Measurements from ENCODE around the gene KRT81.

KRT81 gene

GRCh38 chr12:52314511-52314910 lies 23.2 kb upstream of the KRT81 start:
- DNase-seq: no peak
- Histone ChIP-seq H3K36me3 (ENCODE audit: control insufficient read depth in 1 of 2, insufficient read depth in 2 of 2, low read length in 2 of 2) (no peaks in the 10 kb centered on the region), H3K27ac (ENCODE audit: low read depth, low read length) (no peak overlapping the region), H4K91ac (ENCODE audit: low read depth, low read length) (no peak overlapping the region), H2BK12ac (ENCODE audit: low read length) (no peak overlapping the region), H3K9ac (ENCODE audit: low read length) (no peak overlapping the region), H3K4ac (ENCODE audit: low read depth, low read length) (no peak overlapping the region), H3K4me3 (ENCODE audit: low read depth, low read length) (no peak overlapping the region), H3K4me2 (ENCODE audit: low read length) (no peak overlapping the region), H2BK120ac (ENCODE audit: insufficient read depth, low read length, poor library complexity) (no peak overlapping the region), H3K79me2 (ENCODE audit: control insufficient read depth, insufficient read depth, low read length, poor library complexity) (no peaks in the 10 kb centered on the region), H3K18ac (ENCODE audit: low read length) (no peak overlapping the region), H3K79me1 (ENCODE audit: low read length) (no peaks in the 10 kb centered on the region), H4K12ac (ENCODE audit: low read depth, low read length) (no peak overlapping the region), H2AK5ac (ENCODE audit: low read length) (no peak overlapping the region), H3K9me3 (ENCODE audit: insufficient read depth, low read depth, low read length) (no peaks in the 10 kb centered on the region), H2BK5ac (ENCODE audit: low read depth, low read length, poor library complexity) (no peak overlapping the region), H4K8ac (ENCODE audit: low read depth, low read length) (no peak overlapping the region), H3K23ac (ENCODE audit: low read length) (no peak overlapping the region), H3K27me3 (ENCODE audit: insufficient read depth, low read length) (peaks cover 4% of the 10 kb centered on the region), H3K4me1 (ENCODE audit: control insufficient read depth in 1 of 2, insufficient read depth in 2 of 2, low read length in 2 of 2) (no peaks in the 10 kb centered on the region), H2AFZ (ENCODE audit: insufficient read depth, low read length, poor library complexity) (no peak overlapping the region), H3K14ac (ENCODE audit: low read length) (no peak overlapping the region)
- no CpG with 5 or more reads among the region's 13 CpGs for WGBS (ENCODE audit: extremely low coverage, insufficient coverage, insufficient read length)

GRCh38 chr12:52313926-52314325 lies 22.6 kb upstream of the KRT81 start:
- no peak overlapping the region for H2BK12ac ChIP-seq (ENCODE audit: low read length)
- no peak overlapping the region for H2BK120ac ChIP-seq (ENCODE audit: insufficient read depth, low read length, poor library complexity)
- H3K27me3 ChIP-seq (ENCODE audit: insufficient read depth, low read length): peaks cover 7% of the 10 kb centered on the region
- no peaks in the 10 kb centered on the region for H3K79me2 ChIP-seq (ENCODE audit: control insufficient read depth, insufficient read depth, low read length, poor library complexity)
- H3K4me2 ChIP-seq (ENCODE audit: low read length): no peak overlapping the region
- H4K12ac ChIP-seq (ENCODE audit: low read depth, low read length): no peak overlapping the region
- DNase-seq: no peak
- H3K14ac ChIP-seq (ENCODE audit: low read length): no peak overlapping the region
- H3K27ac ChIP-seq (ENCODE audit: low read depth, low read length): no peak overlapping the region
- no peaks in the 10 kb centered on the region for H3K9me3 ChIP-seq (ENCODE audit: insufficient read depth, low read depth, low read length)
- no peak overlapping the region for H2AFZ ChIP-seq (ENCODE audit: insufficient read depth, low read length, poor library complexity)
- H2AK5ac ChIP-seq (ENCODE audit: low read length): no peak overlapping the region
- no peak overlapping the region for H2BK5ac ChIP-seq (ENCODE audit: low read depth, low read length, poor library complexity)
- H3K4me1 ChIP-seq (ENCODE audit: control insufficient read depth in 1 of 2, insufficient read depth in 2 of 2, low read length in 2 of 2): no peaks in the 10 kb centered on the region
- no peak overlapping the region for H4K91ac ChIP-seq (ENCODE audit: low read depth, low read length)
- H3K4ac ChIP-seq (ENCODE audit: low read depth, low read length): no peak overlapping the region
- no peak overlapping the region for H3K18ac ChIP-seq (ENCODE audit: low read length)
- H4K8ac ChIP-seq (ENCODE audit: low read depth, low read length): no peak overlapping the region
- H3K36me3 ChIP-seq (ENCODE audit: control insufficient read depth in 1 of 2, insufficient read depth in 2 of 2, low read length in 2 of 2): no peaks in the 10 kb centered on the region
- no CpG with 5 or more reads among the region's 9 CpGs for WGBS (ENCODE audit: extremely low coverage, insufficient coverage, insufficient read length)
- no peak overlapping the region for H3K23ac ChIP-seq (ENCODE audit: low read length)
- no peak overlapping the region for H3K9ac ChIP-seq (ENCODE audit: low read length)
- H3K4me3 ChIP-seq (ENCODE audit: low read depth, low read length): no peak overlapping the region
- no peaks in the 10 kb centered on the region for H3K79me1 ChIP-seq (ENCODE audit: low read length)

DNA sequence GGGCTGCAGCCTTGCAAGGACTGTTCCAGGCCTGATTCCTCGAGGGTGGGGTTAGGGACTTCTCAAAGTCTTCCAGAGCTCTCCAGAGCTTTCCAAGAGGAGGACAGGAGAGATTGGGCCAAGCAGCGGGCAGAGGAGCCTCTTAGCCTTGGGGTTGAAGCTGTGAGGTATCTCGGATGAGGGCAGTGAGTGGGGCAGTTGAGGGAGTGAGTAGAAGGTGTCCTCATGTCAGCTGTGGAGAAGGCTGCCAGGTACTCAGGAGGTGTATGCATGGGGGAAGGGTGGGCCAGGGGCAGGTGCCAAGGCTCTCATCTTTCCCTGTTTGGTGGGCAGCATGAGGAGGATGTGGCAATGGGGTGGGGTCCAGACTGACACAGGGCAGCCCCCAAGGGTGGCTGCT lies 22.1 kb upstream of the KRT81 start:
- H3K23ac ChIP-seq (ENCODE audit: low read length): no peak overlapping the region
- H3K9me3 ChIP-seq (ENCODE audit: insufficient read depth, low read depth, low read length): no peaks in the 10 kb centered on the region
- no peak overlapping the region for H4K8ac ChIP-seq (ENCODE audit: low read depth, low read length)
- peaks cover 12% of the 10 kb centered on the region for H3K27me3 ChIP-seq (ENCODE audit: insufficient read depth, low read length)
- DNase-seq: no peak
- no peak overlapping the region for H4K12ac ChIP-seq (ENCODE audit: low read depth, low read length)
- no peak overlapping the region for H2BK5ac ChIP-seq (ENCODE audit: low read depth, low read length, poor library complexity)
- no peak overlapping the region for H3K27ac ChIP-seq (ENCODE audit: low read depth, low read length)
- H3K36me3 ChIP-seq (ENCODE audit: control insufficient read depth in 1 of 2, insufficient read depth in 2 of 2, low read length in 2 of 2): no peaks in the 10 kb centered on the region
- no peak overlapping the region for H4K91ac ChIP-seq (ENCODE audit: low read depth, low read length)
- H2AK5ac ChIP-seq (ENCODE audit: low read length): no peak overlapping the region
- no peak overlapping the region for H3K4ac ChIP-seq (ENCODE audit: low read depth, low read length)
- H3K79me1 ChIP-seq (ENCODE audit: low read length): no peaks in the 10 kb centered on the region
- no peak overlapping the region for H3K18ac ChIP-seq (ENCODE audit: low read length)
- H2BK12ac ChIP-seq (ENCODE audit: low read length): no peak overlapping the region
- peaks cover 0 to 2% of the 10 kb centered on the region in 2 experiments for H3K4me1 ChIP-seq (ENCODE audit: control insufficient read depth in 1 of 2, insufficient read depth in 2 of 2, low read length in 2 of 2)
- no peak overlapping the region for H3K4me3 ChIP-seq (ENCODE audit: low read depth, low read length)
- no peak overlapping the region for H3K9ac ChIP-seq (ENCODE audit: low read length)
- H3K79me2 ChIP-seq (ENCODE audit: control insufficient read depth, insufficient read depth, low read length, poor library complexity): no peaks in the 10 kb centered on the region
- H2AFZ ChIP-seq (ENCODE audit: insufficient read depth, low read length, poor library complexity): no peak overlapping the region
- no peak overlapping the region for H2BK120ac ChIP-seq (ENCODE audit: insufficient read depth, low read length, poor library complexity)
- H3K14ac ChIP-seq (ENCODE audit: low read length): no peak overlapping the region
- WGBS (ENCODE audit: extremely low coverage, insufficient coverage, insufficient read length): no CpG with 5 or more reads among the region's 3 CpGs
- no peak overlapping the region for H3K4me2 ChIP-seq (ENCODE audit: low read length)

- no CpG with 5 or more reads among the region's 4 CpGs for WGBS (ENCODE audit: extremely low coverage, insufficient coverage, insufficient read length)
- no peak overlapping the region for H3K18ac ChIP-seq (ENCODE audit: low read length)
These were observed 20.8 kb upstream of the KRT81 start for GRCh38 chr12:52312086-52312485.

More at GRCh38 chr12:52312086-52312485, 20.8 kb upstream of the KRT81 start:
- H2AFZ ChIP-seq (ENCODE audit: insufficient read depth, low read length, poor library complexity): no peak overlapping the region
- H3K79me1 ChIP-seq (ENCODE audit: low read length): peaks cover 2% of the 10 kb centered on the region
- H4K12ac ChIP-seq (ENCODE audit: low read depth, low read length): no peak overlapping the region
- no peak overlapping the region for H2BK12ac ChIP-seq (ENCODE audit: low read length)
- H4K8ac ChIP-seq (ENCODE audit: low read depth, low read length): no peak overlapping the region
- H3K4me1 ChIP-seq (ENCODE audit: control insufficient read depth in 1 of 2, insufficient read depth in 2 of 2, low read length in 2 of 2): peaks cover 6 to 8% of the 10 kb centered on the region in 2 experiments
- no peak overlapping the region for H4K91ac ChIP-seq (ENCODE audit: low read depth, low read length)
- no peak for DNase-seq
- no peak overlapping the region for H2BK120ac ChIP-seq (ENCODE audit: insufficient read depth, low read length, poor library complexity)
- no peak overlapping the region for H3K9ac ChIP-seq (ENCODE audit: low read length)
- H3K9me3 ChIP-seq (ENCODE audit: insufficient read depth, low read depth, low read length): no peaks in the 10 kb centered on the region
- H3K4me2 ChIP-seq (ENCODE audit: low read length): no peak overlapping the region
- no peak overlapping the region for H3K4ac ChIP-seq (ENCODE audit: low read depth, low read length)
- H2BK5ac ChIP-seq (ENCODE audit: low read depth, low read length, poor library complexity): no peak overlapping the region
- H3K36me3 ChIP-seq (ENCODE audit: control insufficient read depth in 1 of 2, insufficient read depth in 2 of 2, low read length in 2 of 2): no peaks in the 10 kb centered on the region
- H3K4me3 ChIP-seq (ENCODE audit: low read depth, low read length): no peak overlapping the region
- peaks cover 24% of the 10 kb centered on the region for H3K27me3 ChIP-seq (ENCODE audit: insufficient read depth, low read length)
- no peaks in the 10 kb centered on the region for H3K79me2 ChIP-seq (ENCODE audit: control insufficient read depth, insufficient read depth, low read length, poor library complexity)
- H2AK5ac ChIP-seq (ENCODE audit: low read length): no peak overlapping the region
- H3K14ac ChIP-seq (ENCODE audit: low read length): no peak overlapping the region
- no peak overlapping the region for H3K23ac ChIP-seq (ENCODE audit: low read length)
- no peak overlapping the region for H3K27ac ChIP-seq (ENCODE audit: low read depth, low read length)
